ENCODE measurements around the gene LYPD6B. TPM values are rescaled to one million over a fixed set of nuclear protein-coding genes. Genes with fewer than 3 reads are reported as not detected.

Gene LYPD6B
- total RNA-seq, 1 experiment from 2014 or later, result 6.1 TPM

DNA sequence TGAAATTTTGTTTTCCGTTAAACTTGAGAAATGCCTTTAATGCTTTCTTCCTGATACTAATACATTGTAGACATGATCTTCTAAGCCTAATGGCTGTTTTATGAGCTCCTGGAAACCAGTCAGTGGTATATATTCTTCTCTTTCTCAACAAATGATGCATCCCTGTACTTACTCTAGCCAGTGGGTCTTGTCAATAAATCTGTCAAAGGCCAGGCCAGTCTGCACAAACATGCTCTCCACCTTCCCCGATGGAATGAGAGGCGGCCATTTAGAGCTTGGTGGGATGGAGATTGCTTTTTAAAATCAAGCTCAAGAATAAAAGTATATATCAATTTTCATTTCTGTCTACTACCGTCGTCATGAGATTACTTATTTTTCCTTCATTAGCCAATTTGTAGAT, 140.1 kb downstream of the LYPD6B start (continued):
- TF ChIP-seq, protein P1, sequence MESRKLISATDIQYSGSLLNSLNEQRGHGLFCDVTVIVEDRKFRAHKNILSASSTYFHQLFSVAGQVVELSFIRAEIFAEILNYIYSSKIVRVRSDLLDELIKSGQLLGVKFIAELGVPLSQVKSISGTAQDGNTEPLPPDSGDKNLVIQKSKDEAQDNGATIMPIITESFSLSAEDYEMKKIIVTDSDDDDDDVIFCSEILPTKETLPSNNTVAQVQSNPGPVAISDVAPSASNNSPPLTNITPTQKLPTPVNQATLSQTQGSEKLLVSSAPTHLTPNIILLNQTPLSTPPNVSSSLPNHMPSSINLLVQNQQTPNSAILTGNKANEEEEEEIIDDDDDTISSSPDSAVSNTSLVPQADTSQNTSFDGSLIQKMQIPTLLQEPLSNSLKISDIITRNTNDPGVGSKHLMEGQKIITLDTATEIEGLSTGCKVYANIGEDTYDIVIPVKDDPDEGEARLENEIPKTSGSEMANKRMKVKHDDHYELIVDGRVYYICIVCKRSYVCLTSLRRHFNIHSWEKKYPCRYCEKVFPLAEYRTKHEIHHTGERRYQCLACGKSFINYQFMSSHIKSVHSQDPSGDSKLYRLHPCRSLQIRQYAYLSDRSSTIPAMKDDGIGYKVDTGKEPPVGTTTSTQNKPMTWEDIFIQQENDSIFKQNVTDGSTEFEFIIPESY (IDR thresholded peaks at IDR 0.05; ENCODE audit: extremely low read depth, insufficient replicate concordance, low read length), result no peak
- no peak for TF ChIP-seq YY1 (IDR thresholded peaks at IDR 0.05; ENCODE audit: extremely low read depth, insufficient replicate concordance, low read depth, low read length)
- TF ChIP-seq, protein P2, sequence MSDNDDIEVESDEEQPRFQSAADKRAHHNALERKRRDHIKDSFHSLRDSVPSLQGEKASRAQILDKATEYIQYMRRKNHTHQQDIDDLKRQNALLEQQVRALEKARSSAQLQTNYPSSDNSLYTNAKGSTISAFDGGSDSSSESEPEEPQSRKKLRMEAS (IDR thresholded peaks at IDR 0.05), result no peak

DNA sequence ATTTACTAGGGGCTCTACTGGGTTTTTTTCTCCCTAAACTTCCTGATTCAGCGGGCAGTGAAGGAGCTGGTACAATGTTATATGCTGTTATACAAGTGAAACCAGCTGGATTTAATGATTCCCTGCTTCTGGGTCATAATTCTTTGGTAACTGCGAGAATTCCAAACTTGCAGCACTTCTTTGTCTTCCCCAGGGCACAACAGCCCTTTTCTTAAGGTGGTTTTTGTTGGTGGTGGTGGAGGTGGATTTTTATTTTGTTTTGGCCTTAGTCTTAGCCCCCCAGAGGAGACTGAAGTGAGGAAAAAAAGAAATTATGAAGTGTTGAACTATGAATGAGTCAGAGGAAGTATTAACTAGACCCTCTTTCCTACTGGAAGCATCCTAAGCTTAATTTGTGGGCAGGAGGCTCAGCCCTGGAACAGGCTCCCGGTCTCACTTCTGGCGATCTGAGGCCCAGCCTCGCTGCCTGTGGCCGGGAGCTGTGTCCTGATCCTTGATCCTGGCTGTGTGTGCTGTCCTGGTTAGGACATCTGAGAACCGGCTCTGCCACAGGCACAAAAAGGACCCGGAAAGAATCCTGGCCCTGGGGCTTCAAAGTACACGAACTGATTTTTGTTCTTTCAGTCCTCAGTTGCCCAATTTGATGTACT, 141.9 kb downstream of the LYPD6B start:
- Histone ChIP-seq H3K4me3 (replicated peaks in 1 of 2; ENCODE audit: low read depth in 1 of 2, low read length in 2 of 2) (no peak overlapping the region), H3K36me3 (ENCODE audit: control insufficient read depth in 1 of 2, insufficient read depth in 2 of 2, low read length in 2 of 2) (no peaks in the 10 kb centered on the region), H3K79me2 (ENCODE audit: insufficient read depth, low read length) (no peaks in the 10 kb centered on the region), H2AFZ (ENCODE audit: low read depth, low read length, poor library complexity, severe bottlenecking) (no peak overlapping the region), H3K27ac (ENCODE audit: low read depth, low read length) (no peak overlapping the region), H3K9me3 (ENCODE audit: control insufficient read depth in 1 of 2, insufficient read depth in 1 of 2, low read depth in 1 of 2, low read length in 2 of 2) (no peaks in the 10 kb centered on the region), H3K4me2 (ENCODE audit: low read length) (no peak overlapping the region), H3K9ac (ENCODE audit: low read length) (no peak overlapping the region), H3K27me3 (ENCODE audit: insufficient read depth, low read length) (no peaks in the 10 kb centered on the region), H4K20me1 (ENCODE audit: insufficient read depth) (no peaks in the 10 kb centered on the region), H3K4me1 (ENCODE audit: control insufficient read depth in 1 of 2, insufficient read depth in 2 of 2, low read length in 2 of 2) (no peaks in the 10 kb centered on the region), H3K9me2 (ENCODE audit: insufficient read depth) (no peaks in the 10 kb centered on the region)
- ChIA-PET RAD21 (ENCODE audit: low non-redundant PET in 1 of 2, low total read pairs in 2 of 2, uncharacterized antibody in 2 of 2, unreplicated experiment in 2 of 2) (no interaction called here), CTCF (no interaction called here), POLR2A (no interaction called here)
- no peak for ATAC-seq
- BruUV-seq (replicated peaks), result no TSS peak
- DNase-seq (ENCODE audit: low read depth, low spot score), result no peak
- intact Hi-C loops (cut with micrococcal nuclease), result no loop called here
- TF ChIP-seq FOSL1 (IDR thresholded peaks at IDR 0.05; ENCODE audit: low read depth), result no peak
- TF ChIP-seq SP1 (IDR thresholded peaks at IDR 0.05; ENCODE audit: low read depth), result no peak
- no peak for TF ChIP-seq CBX3 (IDR thresholded peaks at IDR 0.05; ENCODE audit: low read depth)
- TF ChIP-seq ZNF274 (IDR thresholded peaks at IDR 0.05; ENCODE audit: low read depth, low read length), result no peak
- TF ChIP-seq TCF7L2 (IDR thresholded peaks at IDR 0.05; ENCODE audit: borderline replicate concordance, extremely low read depth, insufficient read depth, insufficient read length), result no peak
- TF ChIP-seq, protein P2 (IDR thresholded peaks at IDR 0.05), result no peak
- TF ChIP-seq, protein P3, sequence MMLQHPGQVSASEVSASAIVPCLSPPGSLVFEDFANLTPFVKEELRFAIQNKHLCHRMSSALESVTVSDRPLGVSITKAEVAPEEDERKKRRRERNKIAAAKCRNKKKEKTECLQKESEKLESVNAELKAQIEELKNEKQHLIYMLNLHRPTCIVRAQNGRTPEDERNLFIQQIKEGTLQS (IDR thresholded peaks at IDR 0.05), result no peak
- no peak for TF ChIP-seq JUND (IDR thresholded peaks at IDR 0.05)
- TF ChIP-seq YY1 (IDR thresholded peaks at IDR 0.05; ENCODE audit: extremely low read depth, insufficient replicate concordance, low read depth, low read length), result no peak
- TF ChIP-seq SIN3A (IDR thresholded peaks at IDR 0.05; ENCODE audit: low read depth), result no peak
- TF ChIP-seq, protein P4, sequence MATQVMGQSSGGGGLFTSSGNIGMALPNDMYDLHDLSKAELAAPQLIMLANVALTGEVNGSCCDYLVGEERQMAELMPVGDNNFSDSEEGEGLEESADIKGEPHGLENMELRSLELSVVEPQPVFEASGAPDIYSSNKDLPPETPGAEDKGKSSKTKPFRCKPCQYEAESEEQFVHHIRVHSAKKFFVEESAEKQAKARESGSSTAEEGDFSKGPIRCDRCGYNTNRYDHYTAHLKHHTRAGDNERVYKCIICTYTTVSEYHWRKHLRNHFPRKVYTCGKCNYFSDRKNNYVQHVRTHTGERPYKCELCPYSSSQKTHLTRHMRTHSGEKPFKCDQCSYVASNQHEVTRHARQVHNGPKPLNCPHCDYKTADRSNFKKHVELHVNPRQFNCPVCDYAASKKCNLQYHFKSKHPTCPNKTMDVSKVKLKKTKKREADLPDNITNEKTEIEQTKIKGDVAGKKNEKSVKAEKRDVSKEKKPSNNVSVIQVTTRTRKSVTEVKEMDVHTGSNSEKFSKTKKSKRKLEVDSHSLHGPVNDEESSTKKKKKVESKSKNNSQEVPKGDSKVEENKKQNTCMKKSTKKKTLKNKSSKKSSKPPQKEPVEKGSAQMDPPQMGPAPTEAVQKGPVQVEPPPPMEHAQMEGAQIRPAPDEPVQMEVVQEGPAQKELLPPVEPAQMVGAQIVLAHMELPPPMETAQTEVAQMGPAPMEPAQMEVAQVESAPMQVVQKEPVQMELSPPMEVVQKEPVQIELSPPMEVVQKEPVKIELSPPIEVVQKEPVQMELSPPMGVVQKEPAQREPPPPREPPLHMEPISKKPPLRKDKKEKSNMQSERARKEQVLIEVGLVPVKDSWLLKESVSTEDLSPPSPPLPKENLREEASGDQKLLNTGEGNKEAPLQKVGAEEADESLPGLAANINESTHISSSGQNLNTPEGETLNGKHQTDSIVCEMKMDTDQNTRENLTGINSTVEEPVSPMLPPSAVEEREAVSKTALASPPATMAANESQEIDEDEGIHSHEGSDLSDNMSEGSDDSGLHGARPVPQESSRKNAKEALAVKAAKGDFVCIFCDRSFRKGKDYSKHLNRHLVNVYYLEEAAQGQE (IDR thresholded peaks at IDR 0.05; ENCODE audit: low read depth), result no peak
- TF ChIP-seq, protein P1 (IDR thresholded peaks at IDR 0.05; ENCODE audit: extremely low read depth, insufficient replicate concordance, low read length), result no peak
- no peak for TF ChIP-seq ELF1 (IDR thresholded peaks at IDR 0.05; ENCODE audit: borderline replicate concordance, low read depth)
- no peak for TF ChIP-seq POLR2A (IDR thresholded peaks at IDR 0.05; ENCODE audit: borderline replicate concordance, extremely low read depth, insufficient read depth, insufficient read length)
- TF ChIP-seq EGR1 (IDR thresholded peaks at IDR 0.05; ENCODE audit: low read depth), result no peak
